ENCODE measurements around the gene CASS4. TPM values are rescaled to one million over a fixed set of nuclear protein-coding genes. Genes with fewer than 3 reads are reported as not detected.
"Not testable (repeated sequence)": the region's sequence is repeated elsewhere in the genome, so short reads cannot be mapped to it uniquely, and the experiment has no call there.

Gene CASS4
- total and polyA plus RNA-seq, 3 donors from 2014 or later = 0.79 to 1.8 (median 0.92) TPM

- Histone ChIP-seq H3K27me3 (no peaks in the 10 kb centered on the region), H3K4me1 (peaks cover 13% of the 10 kb centered on the region), H3K36me3 (ENCODE audit: low read depth, missing control alignments) (no peaks in the 10 kb centered on the region), H3K4me3 (no peak overlapping the region), H3K9me3 (no peaks in the 10 kb centered on the region), H3K27ac (no peak overlapping the region)
- TF ChIP-seq POLR2A (IDR thresholded peaks at IDR 0.05) = no peak
- TF ChIP-seq, protein P1, sequence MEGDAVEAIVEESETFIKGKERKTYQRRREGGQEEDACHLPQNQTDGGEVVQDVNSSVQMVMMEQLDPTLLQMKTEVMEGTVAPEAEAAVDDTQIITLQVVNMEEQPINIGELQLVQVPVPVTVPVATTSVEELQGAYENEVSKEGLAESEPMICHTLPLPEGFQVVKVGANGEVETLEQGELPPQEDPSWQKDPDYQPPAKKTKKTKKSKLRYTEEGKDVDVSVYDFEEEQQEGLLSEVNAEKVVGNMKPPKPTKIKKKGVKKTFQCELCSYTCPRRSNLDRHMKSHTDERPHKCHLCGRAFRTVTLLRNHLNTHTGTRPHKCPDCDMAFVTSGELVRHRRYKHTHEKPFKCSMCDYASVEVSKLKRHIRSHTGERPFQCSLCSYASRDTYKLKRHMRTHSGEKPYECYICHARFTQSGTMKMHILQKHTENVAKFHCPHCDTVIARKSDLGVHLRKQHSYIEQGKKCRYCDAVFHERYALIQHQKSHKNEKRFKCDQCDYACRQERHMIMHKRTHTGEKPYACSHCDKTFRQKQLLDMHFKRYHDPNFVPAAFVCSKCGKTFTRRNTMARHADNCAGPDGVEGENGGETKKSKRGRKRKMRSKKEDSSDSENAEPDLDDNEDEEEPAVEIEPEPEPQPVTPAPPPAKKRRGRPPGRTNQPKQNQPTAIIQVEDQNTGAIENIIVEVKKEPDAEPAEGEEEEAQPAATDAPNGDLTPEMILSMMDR (IDR thresholded peaks at IDR 0.05) = no peak
- DNase-seq = no peak
- intact Hi-C loops (cut with DNase I; ENCODE audit: low total_unique reads) = no loop called here
- WGBS, 2 donors = 72 to 80% methylated on average over 3 of the region's 3 CpGs
Observed at GRCh38 chr20:56406910-56407309, 5.2 kb upstream of the CASS4 start.

DNA sequence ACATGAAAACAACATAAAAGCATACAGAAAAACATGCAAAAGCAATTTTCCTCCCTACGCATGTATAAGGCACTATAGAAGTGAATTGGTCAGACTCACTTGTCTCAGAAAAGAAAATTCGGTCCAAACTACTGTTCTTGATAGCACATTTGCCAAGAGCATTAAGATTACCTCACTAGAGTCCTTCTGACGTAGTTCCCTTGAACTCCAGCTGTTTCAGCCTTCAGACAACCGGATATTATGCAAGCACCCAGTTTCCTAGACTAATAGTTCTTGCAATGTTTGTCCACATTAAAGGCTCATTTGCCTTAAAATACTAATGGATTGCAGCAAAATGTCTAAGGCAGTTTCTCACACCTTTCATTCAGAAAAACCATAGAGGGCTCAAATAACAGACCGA is 2.5 kb upstream of the CASS4 start:
- 70 to 73% methylated on average over 5 of the region's 5 CpGs for WGBS, 2 donors
- intact Hi-C loops (cut with DNase I; ENCODE audit: low total_unique reads) = no loop called here
- Histone ChIP-seq H3K27ac (no peak overlapping the region), H3K36me3 (ENCODE audit: low read depth, missing control alignments) (no peaks in the 10 kb centered on the region), H3K4me3 (no peak overlapping the region), H3K9me3 (no peaks in the 10 kb centered on the region), H3K27me3 (no peaks in the 10 kb centered on the region), H3K4me1 (peaks cover 13% of the 10 kb centered on the region)
- no peak for TF ChIP-seq POLR2A (IDR thresholded peaks at IDR 0.05)
- TF ChIP-seq, protein P1 (IDR thresholded peaks at IDR 0.05) = no peak
- no peak for DNase-seq

DNA sequence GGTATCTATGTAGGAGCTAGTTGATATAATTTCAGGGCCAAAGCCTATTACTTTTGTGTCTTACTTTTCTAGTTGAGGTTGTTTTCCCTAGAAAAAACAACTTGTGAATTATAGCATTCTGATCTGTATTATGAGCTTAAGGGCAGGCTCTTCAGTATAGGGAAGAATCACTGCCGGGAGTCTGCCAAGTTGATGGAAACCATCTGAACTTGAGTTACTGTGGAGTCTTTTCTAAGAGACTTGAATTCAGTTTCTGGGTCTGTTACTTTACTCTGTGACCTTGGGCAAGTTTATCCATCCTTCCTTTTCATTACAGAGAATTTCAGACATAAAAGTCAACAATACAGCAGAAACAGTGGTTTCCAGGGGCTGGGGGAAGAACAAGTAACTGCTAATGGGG is 2.1 kb upstream of the CASS4 start:
- WGBS, 2 donors = 61 to 76% methylated on average over 1 of the region's 1 CpG
- H3K27ac ChIP-seq = no peak overlapping the region
- DNase-seq = no peak
- H3K27me3 ChIP-seq = no peaks in the 10 kb centered on the region
- intact Hi-C loops (cut with DNase I; ENCODE audit: low total_unique reads) = no loop called here
- no peak for TF ChIP-seq POLR2A (IDR thresholded peaks at IDR 0.05)
- TF ChIP-seq, protein P1 (IDR thresholded peaks at IDR 0.05) = no peak
- no peaks in the 10 kb centered on the region for H3K9me3 ChIP-seq
- H3K4me1 ChIP-seq = peaks cover 13% of the 10 kb centered on the region
- no peaks in the 10 kb centered on the region for H3K36me3 ChIP-seq (ENCODE audit: low read depth, missing control alignments)
- no peak overlapping the region for H3K4me3 ChIP-seq

- H3K36me3 ChIP-seq (ENCODE audit: low read depth, missing control alignments); H3K9me3 ChIP-seq; DNase-seq; intact Hi-C loops (cut with DNase I; ENCODE audit: low total_unique reads); H3K27me3 ChIP-seq; H3K4me3 ChIP-seq: not testable (repeated sequence)
- WGBS, 2 donors = 86 to 94% methylated on average over 7 of the region's 7 CpGs
- Histone ChIP-seq H3K27ac (peak overlapping the region; percentile 13 to 52), H3K4me1 (peaks cover 13% of the 10 kb centered on the region)
Observed at GRCh38 chr20:56411287-56411686, 773 bp upstream of the CASS4 start.

DNA sequence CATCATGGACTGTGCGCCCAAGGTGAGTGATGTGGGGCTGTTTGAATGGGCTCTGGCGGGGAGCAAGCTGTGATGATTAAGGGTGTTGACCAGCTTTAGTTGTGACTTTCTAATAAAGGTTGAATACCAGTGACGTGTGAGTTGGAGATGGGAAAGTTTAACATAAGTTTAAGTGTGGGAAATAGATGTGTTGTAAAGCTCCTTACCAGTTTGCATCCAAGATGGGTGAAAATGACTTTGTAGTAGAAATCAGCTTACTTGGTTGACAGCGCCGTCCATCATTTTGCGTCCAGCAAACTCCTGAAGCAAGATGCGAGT is 372 bp downstream of the CASS4 start:
- Histone ChIP-seq H3K4me1 (peaks cover 13% of the 10 kb centered on the region), H3K36me3 (ENCODE audit: low read depth, missing control alignments) (no peaks in the 10 kb centered on the region), H3K27ac (peak overlapping the region in 1 of 2 donors; percentile 52), H3K4me3 (no peak overlapping the region), H3K9me3 (no peaks in the 10 kb centered on the region), H3K27me3 (no peaks in the 10 kb centered on the region)
- WGBS, 2 donors = 78 to 87% methylated on average over 7 of the region's 7 CpGs
- TF ChIP-seq POLR2A (IDR thresholded peaks at IDR 0.05) = no peak
- TF ChIP-seq, protein P1 (IDR thresholded peaks at IDR 0.05) = no peak
- no peak for DNase-seq
- intact Hi-C loops (cut with DNase I; ENCODE audit: low total_unique reads) = no loop called here
